ENCODE data around the gene MAPK10.

Gene MAPK10

GRCh38 chr4:86130160-86130933 is 229.5 kb downstream of the MAPK10 start:
- Histone ChIP-seq H3K9me3 (ENCODE audit: control insufficient read depth in 1 of 2, low read length in 2 of 2) (no peaks in the 10 kb centered on the region), H3K27ac (ENCODE audit: low read depth, low read length) (no peak overlapping the region), H3K9ac (ENCODE audit: low read depth in 1 of 2, low read length in 2 of 2) (no peak overlapping the region), H3K4me1 (ENCODE audit: control insufficient read depth in 1 of 2, insufficient read depth in 2 of 2, low read length in 2 of 2) (no peaks in the 10 kb centered on the region), H3K4me3 (ENCODE audit: low read depth in 1 of 2, low read length in 2 of 2) (no peak overlapping the region), H3K27me3 (ENCODE audit: control insufficient read depth in 1 of 2, insufficient read depth in 2 of 2, low read length in 2 of 2) (no peaks in the 10 kb centered on the region), H3K36me3 (ENCODE audit: control insufficient read depth in 1 of 2, insufficient read depth in 2 of 2, low read length in 2 of 2) (no peaks in the 10 kb centered on the region)

GRCh38 chr4:86129546-86129945 is 230.3 kb downstream of the MAPK10 start:
- Histone ChIP-seq H3K4me3 (ENCODE audit: low read depth in 1 of 2, low read length in 2 of 2) (no peak overlapping the region), H3K4me1 (ENCODE audit: control insufficient read depth in 1 of 2, insufficient read depth in 2 of 2, low read length in 2 of 2) (no peaks in the 10 kb centered on the region), H3K9ac (ENCODE audit: low read depth in 1 of 2, low read length in 2 of 2) (no peak overlapping the region), H3K9me3 (ENCODE audit: control insufficient read depth in 1 of 2, low read length in 2 of 2) (no peaks in the 10 kb centered on the region), H3K27ac (ENCODE audit: low read depth, low read length) (no peak overlapping the region), H3K27me3 (ENCODE audit: control insufficient read depth in 1 of 2, insufficient read depth in 2 of 2, low read length in 2 of 2) (no peaks in the 10 kb centered on the region), H3K36me3 (ENCODE audit: control insufficient read depth in 1 of 2, insufficient read depth in 2 of 2, low read length in 2 of 2) (no peaks in the 10 kb centered on the region)

- no peak overlapping the region for H3K27ac ChIP-seq (ENCODE audit: low read depth, low read length)
- no peak overlapping the region for H3K4me3 ChIP-seq (ENCODE audit: low read depth in 1 of 2, low read length in 2 of 2)
- H3K9me3 ChIP-seq (ENCODE audit: control insufficient read depth in 1 of 2, low read length in 2 of 2): no peaks in the 10 kb centered on the region
- H3K4me1 ChIP-seq (ENCODE audit: control insufficient read depth in 1 of 2, insufficient read depth in 2 of 2, low read length in 2 of 2): no peaks in the 10 kb centered on the region
- no peak overlapping the region for H3K9ac ChIP-seq (ENCODE audit: low read depth in 1 of 2, low read length in 2 of 2)
- no peaks in the 10 kb centered on the region for H3K36me3 ChIP-seq (ENCODE audit: control insufficient read depth in 1 of 2, insufficient read depth in 2 of 2, low read length in 2 of 2)
- no peaks in the 10 kb centered on the region for H3K27me3 ChIP-seq (ENCODE audit: control insufficient read depth in 1 of 2, insufficient read depth in 2 of 2, low read length in 2 of 2)
Measured at GRCh38 chr4:86122404-86122803, 237.4 kb downstream of the MAPK10 start.

- no peaks in the 10 kb centered on the region for H3K4me1 ChIP-seq (ENCODE audit: control insufficient read depth in 1 of 2, insufficient read depth in 2 of 2, low read length in 2 of 2)
- H3K4me3 ChIP-seq (ENCODE audit: low read depth in 1 of 2, low read length in 2 of 2): no peak overlapping the region
- H3K27ac ChIP-seq (ENCODE audit: low read depth, low read length): no peak overlapping the region
- no peaks in the 10 kb centered on the region for H3K36me3 ChIP-seq (ENCODE audit: control insufficient read depth in 1 of 2, insufficient read depth in 2 of 2, low read length in 2 of 2)
- no peak overlapping the region for H3K9ac ChIP-seq (ENCODE audit: low read depth in 1 of 2, low read length in 2 of 2)
- H3K27me3 ChIP-seq (ENCODE audit: control insufficient read depth in 1 of 2, insufficient read depth in 2 of 2, low read length in 2 of 2): no peaks in the 10 kb centered on the region
- no peaks in the 10 kb centered on the region for H3K9me3 ChIP-seq (ENCODE audit: control insufficient read depth in 1 of 2, low read length in 2 of 2)
Measured at GRCh38 chr4:86118711-86119110, 241.1 kb downstream of the MAPK10 start.

- Histone ChIP-seq H3K36me3 (ENCODE audit: control insufficient read depth in 1 of 2, insufficient read depth in 2 of 2, low read length in 2 of 2) (no peaks in the 10 kb centered on the region), H3K9me3 (ENCODE audit: control insufficient read depth in 1 of 2, low read length in 2 of 2) (no peaks in the 10 kb centered on the region), H3K4me3 (ENCODE audit: low read depth in 1 of 2, low read length in 2 of 2) (no peak overlapping the region), H3K27me3 (ENCODE audit: control insufficient read depth in 1 of 2, insufficient read depth in 2 of 2, low read length in 2 of 2) (no peaks in the 10 kb centered on the region), H3K27ac (ENCODE audit: low read depth, low read length) (no peak overlapping the region), H3K4me1 (ENCODE audit: control insufficient read depth in 1 of 2, insufficient read depth in 2 of 2, low read length in 2 of 2) (no peaks in the 10 kb centered on the region), H3K9ac (ENCODE audit: low read depth in 1 of 2, low read length in 2 of 2) (no peak overlapping the region)
Measured at GRCh38 chr4:86117705-86118302, 242.0 kb downstream of the MAPK10 start.

GRCh38 chr4:86114563-86114962 is 245.3 kb downstream of the MAPK10 start:
- H3K9me3 ChIP-seq (ENCODE audit: control insufficient read depth in 1 of 2, low read length in 2 of 2): no peaks in the 10 kb centered on the region

GRCh38 chr4:86108834-86109233 is 251.0 kb downstream of the MAPK10 start:
- Histone ChIP-seq H3K9me3 (ENCODE audit: control insufficient read depth in 1 of 2, low read length in 2 of 2) (no peaks in the 10 kb centered on the region), H3K36me3 (ENCODE audit: control insufficient read depth in 1 of 2, insufficient read depth in 2 of 2, low read length in 2 of 2) (no peaks in the 10 kb centered on the region), H3K9ac (ENCODE audit: low read depth in 1 of 2, low read length in 2 of 2) (no peak overlapping the region), H3K27ac (ENCODE audit: low read depth, low read length) (no peak overlapping the region), H3K27me3 (ENCODE audit: control insufficient read depth in 1 of 2, insufficient read depth in 2 of 2, low read length in 2 of 2) (no peaks in the 10 kb centered on the region), H3K4me1 (ENCODE audit: control insufficient read depth in 1 of 2, insufficient read depth in 2 of 2, low read length in 2 of 2) (no peaks in the 10 kb centered on the region), H3K4me3 (ENCODE audit: low read depth in 1 of 2, low read length in 2 of 2) (no peak overlapping the region)

More at GRCh38 chr4:86114563-86114962, 245.3 kb downstream of the MAPK10 start:
- no peak overlapping the region for H3K27ac ChIP-seq (ENCODE audit: low read depth, low read length)
- no peak overlapping the region for H3K4me3 ChIP-seq (ENCODE audit: low read depth in 1 of 2, low read length in 2 of 2)
- H3K36me3 ChIP-seq (ENCODE audit: control insufficient read depth in 1 of 2, insufficient read depth in 2 of 2, low read length in 2 of 2): no peaks in the 10 kb centered on the region
- no peaks in the 10 kb centered on the region for H3K27me3 ChIP-seq (ENCODE audit: control insufficient read depth in 1 of 2, insufficient read depth in 2 of 2, low read length in 2 of 2)
- H3K4me1 ChIP-seq (ENCODE audit: control insufficient read depth in 1 of 2, insufficient read depth in 2 of 2, low read length in 2 of 2): no peaks in the 10 kb centered on the region
- no peak overlapping the region for H3K9ac ChIP-seq (ENCODE audit: low read depth in 1 of 2, low read length in 2 of 2)

GRCh38 chr4:86108137-86108536 is 251.7 kb downstream of the MAPK10 start:
- Histone ChIP-seq H3K36me3 (ENCODE audit: control insufficient read depth in 1 of 2, insufficient read depth in 2 of 2, low read length in 2 of 2) (no peaks in the 10 kb centered on the region), H3K27ac (ENCODE audit: low read depth, low read length) (no peak overlapping the region), H3K9ac (ENCODE audit: low read depth in 1 of 2, low read length in 2 of 2) (no peak overlapping the region), H3K4me3 (ENCODE audit: low read depth in 1 of 2, low read length in 2 of 2) (no peak overlapping the region), H3K9me3 (ENCODE audit: control insufficient read depth in 1 of 2, low read length in 2 of 2) (no peaks in the 10 kb centered on the region), H3K4me1 (ENCODE audit: control insufficient read depth in 1 of 2, insufficient read depth in 2 of 2, low read length in 2 of 2) (no peaks in the 10 kb centered on the region), H3K27me3 (ENCODE audit: control insufficient read depth in 1 of 2, insufficient read depth in 2 of 2, low read length in 2 of 2) (no peaks in the 10 kb centered on the region)

GRCh38 chr4:86107112-86107511 is 252.7 kb downstream of the MAPK10 start:
- H3K27ac ChIP-seq (ENCODE audit: low read depth, low read length): no peak overlapping the region
- no peaks in the 10 kb centered on the region for H3K36me3 ChIP-seq (ENCODE audit: control insufficient read depth in 1 of 2, insufficient read depth in 2 of 2, low read length in 2 of 2)
- H3K4me1 ChIP-seq (ENCODE audit: control insufficient read depth in 1 of 2, insufficient read depth in 2 of 2, low read length in 2 of 2): no peaks in the 10 kb centered on the region
- no peak overlapping the region for H3K9ac ChIP-seq (ENCODE audit: low read depth in 1 of 2, low read length in 2 of 2)
- no peaks in the 10 kb centered on the region for H3K27me3 ChIP-seq (ENCODE audit: control insufficient read depth in 1 of 2, insufficient read depth in 2 of 2, low read length in 2 of 2)
- H3K4me3 ChIP-seq (ENCODE audit: low read depth in 1 of 2, low read length in 2 of 2): no peak overlapping the region
- no peaks in the 10 kb centered on the region for H3K9me3 ChIP-seq (ENCODE audit: control insufficient read depth in 1 of 2, low read length in 2 of 2)

- no peak overlapping the region for H3K4me3 ChIP-seq (ENCODE audit: low read depth in 1 of 2, low read length in 2 of 2)
- no peak overlapping the region for H3K9ac ChIP-seq (ENCODE audit: low read depth in 1 of 2, low read length in 2 of 2)
- no peaks in the 10 kb centered on the region for H3K27me3 ChIP-seq (ENCODE audit: control insufficient read depth in 1 of 2, insufficient read depth in 2 of 2, low read length in 2 of 2)
- H3K27ac ChIP-seq (ENCODE audit: low read depth, low read length): no peak overlapping the region
- H3K36me3 ChIP-seq (ENCODE audit: control insufficient read depth in 1 of 2, insufficient read depth in 2 of 2, low read length in 2 of 2): no peaks in the 10 kb centered on the region
- H3K9me3 ChIP-seq (ENCODE audit: control insufficient read depth in 1 of 2, low read length in 2 of 2): no peaks in the 10 kb centered on the region
- no peaks in the 10 kb centered on the region for H3K4me1 ChIP-seq (ENCODE audit: control insufficient read depth in 1 of 2, insufficient read depth in 2 of 2, low read length in 2 of 2)
Measured at GRCh38 chr4:86106475-86106874, 253.4 kb downstream of the MAPK10 start.
